ENCODE measurements around the gene RNU11.
A peak's percentile ranks its signal among the peaks of the same experiment; 100 is the strongest.
"Not testable (repeated sequence)": the region's sequence is repeated elsewhere in the genome, so short reads cannot be mapped to it uniquely, and the experiment has no call there.

RNU11 gene

GRCh38 chr1:28648474-28649198 is at the start of gene RNU11:
RNU11 (plus strand) TSS chr1:28648600.
- peak; percentile 93 for DNase-seq (ENCODE audit: low read depth)

- peak; percentile 72 for DNase-seq (ENCODE audit: low read depth)
Measured at GRCh38 chr1:28601696-28602095, 46.7 kb upstream of the RNU11 start.

- peak; percentile 55 for DNase-seq (ENCODE audit: low read depth)
Measured at GRCh38 chr1:28602536-28603439, 45.6 kb upstream of the RNU11 start.

- no peak for DNase-seq (ENCODE audit: low read depth)
Measured at GRCh38 chr1:28604411-28604810, 44.0 kb upstream of the RNU11 start.

GRCh38 chr1:28604962-28605361 is 43.4 kb upstream of the RNU11 start:
- DNase-seq (ENCODE audit: low read depth) = no peak

GRCh38 chr1:28606771-28607170 is 41.6 kb upstream of the RNU11 start:
- DNase-seq (ENCODE audit: low read depth) = no peak

- no peak for DNase-seq (ENCODE audit: low read depth)
Measured at GRCh38 chr1:28613175-28613574, 35.2 kb upstream of the RNU11 start.

GRCh38 chr1:28631713-28632112 is 16.7 kb upstream of the RNU11 start:
- no peak for DNase-seq (ENCODE audit: low read depth)

GRCh38 chr1:28632560-28632959 is 15.8 kb upstream of the RNU11 start:
- no peak for DNase-seq (ENCODE audit: low read depth)

- no peak for DNase-seq (ENCODE audit: low read depth)
Measured at GRCh38 chr1:28640766-28641165, 7.6 kb upstream of the RNU11 start.

- no peak for DNase-seq (ENCODE audit: low read depth)
Measured at GRCh38 chr1:28642056-28642846, 6.1 kb upstream of the RNU11 start.

GRCh38 chr1:28642847-28643635 is 5.4 kb upstream of the RNU11 start, which contains the start of gene TAF12:
TAF12 (minus strand) TSS chr1:28643067; CDS start chr1:28622081, 20,986 bp downstream.
- peak; percentile 90 for DNase-seq (ENCODE audit: low read depth)

- DNase-seq (ENCODE audit: low read depth) = no peak
Measured at GRCh38 chr1:28644494-28644893, 3.9 kb upstream of the RNU11 start.

GRCh38 chr1:28645406-28645805 is 3.0 kb upstream of the RNU11 start:
- not testable (repeated sequence) for DNase-seq (ENCODE audit: low read depth)

GRCh38 chr1:28646040-28646439 is 2.4 kb upstream of the RNU11 start:
- no peak for DNase-seq (ENCODE audit: low read depth)

- DNase-seq (ENCODE audit: low read depth) = peak; percentile 77
Measured at GRCh38 chr1:28648008-28648473, 359 bp upstream of the RNU11 start.

- DNase-seq (ENCODE audit: low read depth) = not testable (repeated sequence)
Measured at GRCh38 chr1:28653063-28653462, 4.7 kb downstream of the RNU11 start.

- not testable (repeated sequence) for DNase-seq (ENCODE audit: low read depth)
Measured at GRCh38 chr1:28653870-28654269, 5.5 kb downstream of the RNU11 start.

GRCh38 chr1:28655448-28656311 is 7.3 kb downstream of the RNU11 start:
- not testable (repeated sequence) for DNase-seq (ENCODE audit: low read depth)

- no peak for DNase-seq (ENCODE audit: low read depth)
Measured at GRCh38 chr1:28656335-28656734, 7.9 kb downstream of the RNU11 start.
